ENCODE measurements around the gene DGKE. TPM values are rescaled to one million over a fixed set of nuclear protein-coding genes. Genes with fewer than 3 reads are reported as not detected.

Gene DGKE
- total and polyA plus RNA-seq, 2 experiments from 2014 or later = 1.2 to 5.5 TPM

DNA sequence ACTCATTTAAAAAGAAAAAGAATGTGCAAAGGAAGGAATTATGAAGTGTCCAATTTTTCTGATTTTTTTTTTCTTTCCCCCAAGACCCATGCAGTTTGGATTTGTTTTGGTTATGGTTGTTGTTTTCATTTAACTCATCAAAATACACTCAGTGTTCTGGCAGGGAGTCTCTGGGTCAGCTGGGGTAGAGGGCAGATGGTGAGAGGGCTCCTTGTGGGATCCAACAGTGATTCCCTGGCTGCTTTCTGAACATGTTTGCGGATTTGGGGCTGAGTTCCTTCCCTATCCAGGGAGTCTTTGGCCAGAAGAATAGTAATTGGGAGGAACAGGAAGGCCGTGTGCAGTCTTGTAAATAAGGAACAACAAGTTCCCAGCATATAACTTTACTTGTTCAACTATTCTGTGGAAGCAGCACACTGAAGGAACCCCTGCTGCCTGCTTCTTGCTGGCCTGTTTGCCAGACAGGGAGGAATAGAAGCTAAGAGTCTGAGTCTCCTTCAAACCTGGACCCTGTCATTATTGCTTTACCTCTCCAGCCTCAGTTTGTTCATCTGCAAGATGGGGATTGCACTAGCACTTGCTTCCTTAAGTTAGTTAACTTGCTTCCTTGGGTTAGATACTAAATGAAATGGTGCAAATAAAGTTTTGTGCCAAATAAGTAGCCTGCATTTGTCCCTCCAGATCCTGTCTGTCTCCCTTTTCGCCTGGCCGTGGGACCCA is 32.3 kb upstream of the DGKE start:
- Histone ChIP-seq H3K4me2 (no peak overlapping the region), H3K79me2 (no peaks in the 10 kb centered on the region), H3K4me1 (ENCODE audit: insufficient read depth) (no peaks in the 10 kb centered on the region), H2AFZ (no peak overlapping the region), H3K27ac (no peak overlapping the region), H4K20me1 (ENCODE audit: insufficient read depth, poor library complexity, severe bottlenecking) (no peaks in the 10 kb centered on the region), H3K27me3 (no peaks in the 10 kb centered on the region), H3K36me3 (replicated peaks; ENCODE audit: insufficient read depth, low read depth) (no peaks in the 10 kb centered on the region), H3K4me3 (no peak overlapping the region), H3K9me3 (ENCODE audit: low read depth) (no peaks in the 10 kb centered on the region), H3K9me2 (replicated peaks; ENCODE audit: insufficient read depth) (no peaks in the 10 kb centered on the region)
- DNase-seq (ENCODE audit: low spot score) = no peak
- WGBS (ENCODE audit: low lambda C conversion rate, missing lambda C conversion rate) = 88% methylated on average over 4 of the region's 4 CpGs
- TF ChIP-seq EZH2phosphoT487 (IDR thresholded peaks at IDR 0.05; ENCODE audit: low read depth, severe bottlenecking, unreplicated experiment) (no peak), EZH2 (IDR thresholded peaks at IDR 0.05; ENCODE audit: borderline replicate concordance) (no peak)
- TF ChIP-seq, protein P1, sequence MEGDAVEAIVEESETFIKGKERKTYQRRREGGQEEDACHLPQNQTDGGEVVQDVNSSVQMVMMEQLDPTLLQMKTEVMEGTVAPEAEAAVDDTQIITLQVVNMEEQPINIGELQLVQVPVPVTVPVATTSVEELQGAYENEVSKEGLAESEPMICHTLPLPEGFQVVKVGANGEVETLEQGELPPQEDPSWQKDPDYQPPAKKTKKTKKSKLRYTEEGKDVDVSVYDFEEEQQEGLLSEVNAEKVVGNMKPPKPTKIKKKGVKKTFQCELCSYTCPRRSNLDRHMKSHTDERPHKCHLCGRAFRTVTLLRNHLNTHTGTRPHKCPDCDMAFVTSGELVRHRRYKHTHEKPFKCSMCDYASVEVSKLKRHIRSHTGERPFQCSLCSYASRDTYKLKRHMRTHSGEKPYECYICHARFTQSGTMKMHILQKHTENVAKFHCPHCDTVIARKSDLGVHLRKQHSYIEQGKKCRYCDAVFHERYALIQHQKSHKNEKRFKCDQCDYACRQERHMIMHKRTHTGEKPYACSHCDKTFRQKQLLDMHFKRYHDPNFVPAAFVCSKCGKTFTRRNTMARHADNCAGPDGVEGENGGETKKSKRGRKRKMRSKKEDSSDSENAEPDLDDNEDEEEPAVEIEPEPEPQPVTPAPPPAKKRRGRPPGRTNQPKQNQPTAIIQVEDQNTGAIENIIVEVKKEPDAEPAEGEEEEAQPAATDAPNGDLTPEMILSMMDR (IDR thresholded peaks at IDR 0.05; ENCODE audit: poor library complexity) = no peak

DNA sequence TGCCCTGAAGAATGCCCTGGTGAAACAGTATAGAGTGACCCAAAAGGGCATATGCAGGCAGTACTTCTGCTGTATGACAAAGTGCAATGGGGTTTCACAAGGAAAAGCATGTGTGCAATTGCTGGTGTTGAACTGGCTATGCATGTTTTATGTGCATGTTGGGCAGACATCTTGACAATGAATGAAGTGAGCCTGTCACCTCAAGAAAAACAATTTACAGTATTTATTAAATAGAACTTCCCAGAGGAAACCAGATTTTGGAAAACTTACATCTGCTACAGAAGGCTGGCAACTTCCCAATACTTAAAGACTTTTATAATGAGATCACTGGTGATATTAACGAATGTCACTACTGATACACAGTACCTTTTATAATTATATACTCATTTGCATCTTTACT is 30.9 kb upstream of the DGKE start:
- no peak for DNase-seq (ENCODE audit: low spot score)

GRCh38 chr17:56804454-56804853 is 29.5 kb upstream of the DGKE start:
- 82% methylated on average over 3 of the region's 3 CpGs for WGBS (ENCODE audit: low lambda C conversion rate, missing lambda C conversion rate)
- no peaks in the 10 kb centered on the region for H3K9me3 ChIP-seq (ENCODE audit: low read depth)
- no peaks in the 10 kb centered on the region for H3K9me2 ChIP-seq (replicated peaks; ENCODE audit: insufficient read depth)
- no peak for DNase-seq (ENCODE audit: low spot score)
- no peaks in the 10 kb centered on the region for H3K27me3 ChIP-seq
- TF ChIP-seq EZH2 (IDR thresholded peaks at IDR 0.05; ENCODE audit: borderline replicate concordance) = no peak
- TF ChIP-seq EZH2phosphoT487 (IDR thresholded peaks at IDR 0.05; ENCODE audit: low read depth, severe bottlenecking, unreplicated experiment) = no peak
- TF ChIP-seq, protein P1 (IDR thresholded peaks at IDR 0.05; ENCODE audit: poor library complexity) = no peak
- H3K4me3 ChIP-seq = no peak overlapping the region
- H3K4me2 ChIP-seq = no peak overlapping the region
- no peak overlapping the region for H2AFZ ChIP-seq
- H3K4me1 ChIP-seq (ENCODE audit: insufficient read depth) = no peaks in the 10 kb centered on the region
- H3K79me2 ChIP-seq = no peaks in the 10 kb centered on the region
- H3K36me3 ChIP-seq (replicated peaks; ENCODE audit: insufficient read depth, low read depth) = no peaks in the 10 kb centered on the region
- H4K20me1 ChIP-seq (ENCODE audit: insufficient read depth, poor library complexity, severe bottlenecking) = no peaks in the 10 kb centered on the region
- no peak overlapping the region for H3K27ac ChIP-seq

More for the DNA sequence above, 30.9 kb upstream of the DGKE start:
- Histone ChIP-seq H3K4me2 (no peak overlapping the region), H4K20me1 (ENCODE audit: insufficient read depth, poor library complexity, severe bottlenecking) (no peaks in the 10 kb centered on the region), H3K9me2 (replicated peaks; ENCODE audit: insufficient read depth) (no peaks in the 10 kb centered on the region), H2AFZ (no peak overlapping the region), H3K79me2 (no peaks in the 10 kb centered on the region), H3K4me1 (ENCODE audit: insufficient read depth) (no peaks in the 10 kb centered on the region), H3K36me3 (replicated peaks; ENCODE audit: insufficient read depth, low read depth) (no peaks in the 10 kb centered on the region), H3K9me3 (ENCODE audit: low read depth) (no peaks in the 10 kb centered on the region), H3K27me3 (no peaks in the 10 kb centered on the region), H3K27ac (no peak overlapping the region), H3K4me3 (no peak overlapping the region)
- 87% methylated on average over 1 of the region's 1 CpG for WGBS (ENCODE audit: low lambda C conversion rate, missing lambda C conversion rate)
- TF ChIP-seq, protein P1 (IDR thresholded peaks at IDR 0.05; ENCODE audit: poor library complexity) = no peak
- TF ChIP-seq EZH2phosphoT487 (IDR thresholded peaks at IDR 0.05; ENCODE audit: low read depth, severe bottlenecking, unreplicated experiment) = no peak
